GM12864 (cell line): ENCODE results near the gene RASGEF1C.

Experiments
- DNase-seq: peaks from one replicate; pipeline ENCODE4 v3.0.0-alpha.2; 2011; ENCODE audit warnings: low read depth
- H3K4me3 ChIP-seq: 2 replicates; pipeline ENCODE4 v1.5.1; 2011; ENCODE audit warnings: mild to moderate bottlenecking, low read depth, low read length, control low read depth
- CTCF ChIP-seq: IDR thresholded peaks from 2 replicates; pipeline ENCODE4 v1.5.1; 2011; ENCODE audit warnings: low read depth, mild to moderate bottlenecking, moderate library complexity, low read length, control low read depth, inconsistent platforms; ENCODE audit errors: missing control alignments

The RASGEF1C gene

GRCh38 chr5:180135967-180136629 is 72.9 kb downstream of the RASGEF1C start:
- TF ChIP-seq CTCF = no peak
- no peak for DNase-seq
- no peak overlapping the region for H3K4me3 ChIP-seq

GRCh38 chr5:180135128-180135955 is 73.7 kb downstream of the RASGEF1C start:
- no peak overlapping the region for H3K4me3 ChIP-seq
- TF ChIP-seq CTCF = no peak
- no peak for DNase-seq

- no peak for TF ChIP-seq CTCF
- no peak for DNase-seq
Measured at GRCh38 chr5:180133971-180134508, 75.0 kb downstream of the RASGEF1C start.

GRCh38 chr5:180133551-180133950 is 75.5 kb downstream of the RASGEF1C start:
- no peak for TF ChIP-seq CTCF
- no peak overlapping the region for H3K4me3 ChIP-seq
- DNase-seq = no peak

More at GRCh38 chr5:180133971-180134508, 75.0 kb downstream of the RASGEF1C start:
- H3K4me3 ChIP-seq = no peak overlapping the region

- no peak overlapping the region for H3K4me3 ChIP-seq
- TF ChIP-seq CTCF = no peak
- no peak for DNase-seq
Measured at GRCh38 chr5:180133060-180133459, 76.0 kb downstream of the RASGEF1C start.

- TF ChIP-seq CTCF = no peak
- no peak for DNase-seq
- H3K4me3 ChIP-seq = no peak overlapping the region
Measured at GRCh38 chr5:180130876-180131740, 77.9 kb downstream of the RASGEF1C start.
